GM12878 (cell line): Measurements from ENCODE around the gene TOP1. TPM values are rescaled to one million over a fixed set of nuclear protein-coding genes. Genes with fewer than 3 reads are reported as not detected.

Experiments used
- ATAC-seq: fragments of 200-7000 bp; cut with Tn5 transposase; 3 replicates; pipeline ENCODE4 v1.9.1; 2020; ENCODE audit warnings: mild to moderate bottlenecking, moderate library complexity
- BruUV-seq: library from RNA; stranded (reverse); fragments of 400-500 nt; replicated peaks from 2 replicates; lab custom pipeline; 2021; lab: Mats Ljungman, UMichigan
- CTCF ChIA-PET: fragments of 300-600 bp; sonication (Branson Sonifier 250); formaldehyde crosslinking; extraction: SDS; loops from one replicate; lab custom pipeline; 2021; ENCODE audit warnings: inconsistent platforms; lab: Yijun Ruan, JAX
- POLR2A ChIA-PET: fragments of 350-600 bp; formaldehyde crosslinking; extraction: SDS; loops from one replicate; lab custom pipeline; 2021; ENCODE audit warnings: inconsistent platforms; lab: Charles Lee
- RAD21 ChIA-PET: fragments of 300-600 bp; sonication (Branson Sonifier 250); formaldehyde crosslinking; loops from one replicate; lab custom pipeline; 2023; ENCODE audit warnings: antibody characterized with exemption; ENCODE audit not compliant: unreplicated experiment; lab: Charles Lee
- SMC1A ChIA-PET: fragments of 300-600 bp; sonication (Branson Sonifier 250); formaldehyde crosslinking; loops from one replicate; lab custom pipeline; 2023; ENCODE audit not compliant: unreplicated experiment, uncharacterized antibody; lab: Charles Lee
- DNase-seq: peaks from one replicate; pipeline ENCODE4 v3.0.0-alpha.2; 2011; ENCODE audit warnings: low read depth, low spot score
- FAIRE-seq: peaks from 3 replicates; lab custom pipeline; 2011; peaks lifted over from hg19 to GRCh38; lab: Jason Lieb, UNC
- H2AFZ ChIP-seq: 2 replicates; pipeline ENCODE4 v1.6.0; 2011; ENCODE audit warnings: low read depth, low read length, control low read depth; ENCODE audit not compliant: control insufficient read depth
- H3K27ac ChIP-seq: 2 replicates; pipeline ENCODE4 v1.5.1; 2011; ENCODE audit warnings: control low read depth; ENCODE audit not compliant: control insufficient read depth, insufficient read depth
- H3K27me3 ChIP-seq, 2 experiments: replicated peaks in 1 of 2; 2 replicates each; pipeline versions ENCODE4 v1.6.0 to v1.6.1; 2011; ENCODE audit warnings: low read length in 1 of 2; ENCODE audit not compliant: control insufficient read depth in 2 of 2, insufficient read depth in 2 of 2
- H3K36me3 ChIP-seq, 2 experiments: 2 replicates each; pipeline ENCODE4 v1.5.1; 2011; ENCODE audit warnings: low read length in 1 of 2; ENCODE audit not compliant: control insufficient read depth in 2 of 2, insufficient read depth in 2 of 2
- H3K4me1 ChIP-seq: 2 replicates; pipeline ENCODE4 v1.6.1; 2011; ENCODE audit warnings: mild to moderate bottlenecking, low read length, moderate library complexity, mixed read lengths; ENCODE audit not compliant: control insufficient read depth, insufficient read depth
- H3K4me2 ChIP-seq: 2 replicates; pipeline ENCODE4 v1.6.0; 2011; ENCODE audit warnings: control low read depth; ENCODE audit not compliant: control insufficient read depth, insufficient read depth
- H3K4me3 ChIP-seq: fragments of 200-600 bp; sonication (generic); 2 replicates; pipeline ENCODE4 v1.5.1; 2016
- H3K79me2 ChIP-seq: 2 replicates; pipeline ENCODE4 v1.6.0; 2011; ENCODE audit warnings: low read length; ENCODE audit not compliant: control insufficient read depth, insufficient read depth
- H3K9ac ChIP-seq: 2 replicates; pipeline ENCODE4 v1.8.0; 2011; ENCODE audit warnings: low read length, control low read depth, mixed read lengths; ENCODE audit not compliant: control insufficient read depth, insufficient read depth
- H3K9me3 ChIP-seq: replicated peaks from 3 replicates; pipeline ENCODE4 v1.5.1; 2011; ENCODE audit warnings: mild to moderate bottlenecking, low read length; ENCODE audit not compliant: control insufficient read depth, insufficient read depth
- H4K20me1 ChIP-seq: 2 replicates; pipeline ENCODE4 v1.6.0; 2011; ENCODE audit not compliant: control insufficient read depth, insufficient read depth
- CEBPB ChIP-seq, 2 experiments: fragments of 150-350 bp in 1 of 2; IDR thresholded peaks; 2 replicates each; pipeline ENCODE4 v1.6.1; 2012 to 2014; ENCODE audit warnings: low read depth in 2 of 2, low read length in 2 of 2, borderline replicate concordance in 1 of 2, inconsistent platforms in 1 of 2
- HDGF ChIP-seq: fragments of 450-650 bp; IDR thresholded peaks from 2 replicates; pipeline ENCODE4 v1.6.1; 2016; ENCODE audit warnings: antibody characterized with exemption
- IKZF2 ChIP-seq, 2 experiments: fragments of 450-650 bp; IDR thresholded peaks; 2 replicates each; pipeline ENCODE4 v1.6.1; 2017; ENCODE audit warnings: mild to moderate bottlenecking in 2 of 2, moderate library complexity in 2 of 2
- MTA2 ChIP-seq: fragments of 450-650 bp; IDR thresholded peaks from 2 replicates; pipeline ENCODE4 v1.6.1; 2016; ENCODE audit warnings: low read depth, mild to moderate bottlenecking, moderate library complexity
- NFYB ChIP-seq: IDR thresholded peaks from 2 replicates; pipeline ENCODE4 v1.6.1; 2011; ENCODE audit warnings: low read depth, mild to moderate bottlenecking, low read length, improper control_type of control experiment, moderate library complexity; ENCODE audit not compliant: insufficient read depth
- POLR2A ChIP-seq: IDR thresholded peaks from 2 replicates; pipeline ENCODE4 v1.6.1; 2011; ENCODE audit warnings: low read depth, mild to moderate bottlenecking, low read length
- POU2F2 ChIP-seq: IDR thresholded peaks from 3 replicates; pipeline ENCODE4 v1.6.1; 2011; ENCODE audit warnings: low read depth, mild to moderate bottlenecking, low read length, borderline replicate concordance
- SMAD5 ChIP-seq: IDR thresholded peaks from 2 replicates; pipeline ENCODE4 v1.6.1; 2016; ENCODE audit warnings: antibody characterized with exemption, low read depth
- SMC3 ChIP-seq: IDR thresholded peaks from 2 replicates; pipeline ENCODE4 v1.6.1; 2011; ENCODE audit warnings: low read length, improper control_type of control experiment, borderline replicate concordance
- SP1 ChIP-seq: IDR thresholded peaks from one replicate; pipeline ENCODE4 v1.6.1; 2011; ENCODE audit warnings: low read depth, low read length
- SREBF2 ChIP-seq: IDR thresholded peaks from 2 replicates; pipeline ENCODE4 v1.6.1; 2012; ENCODE audit warnings: mild to moderate bottlenecking, low read length
- TARDBP ChIP-seq: IDR thresholded peaks from 2 replicates; pipeline ENCODE4 v1.6.1; 2016; ENCODE audit warnings: borderline replicate concordance
- ZNF687 ChIP-seq: fragments of 450-650 bp; IDR thresholded peaks from 2 replicates; pipeline ENCODE4 v1.6.1; 2017; ENCODE audit warnings: mild to moderate bottlenecking, moderate library complexity
- WGBS: methylation state at CpG from one replicate; pipeline ENCODE4 v1.1.6; 2016; ENCODE audit warnings: low lambda C conversion rate; ENCODE audit not compliant: insufficient replicate concordance, insufficient coverage; ENCODE audit errors: missing lambda C conversion rate; 5-methylcytosine and 5-hydroxymethylcytosine counted together
- in situ Hi-C: fragments of 300-500 bp; cut with MboI; formaldehyde crosslinking; loops from 9 replicates; pipeline ENCODE4 v1.14.3; 2018; ENCODE audit warnings: mixed read lengths
- intact Hi-C: fragments of 100-400 bp; cut with micrococcal nuclease; formaldehyde crosslinking; loops from one replicate; pipeline ENCODE4 v1.14.2; 2022; ENCODE audit not compliant: unreplicated experiment
- polyA plus RNA-seq, 11 experiments: library from polyadenylated mRNA; depleted of rRNA in 4 of 11; unstranded in 6 of 11; stranded (reverse) in 5 of 11; fragments of >200 nt; fragmentation: Nextera tagmentation in 4 of 11; fragmentation: Illumina TruSeq in 1 of 11; extraction: Ambion mirVana in 4 of 11; extraction: Trizol in 1 of 11; gene quantifications; 1 replicate in 1 of 11; 2 replicates in 10 of 11; pipeline versions ENCODE4 v1.2.1 to v1.2.3, GENCODE V29; 2011 to 2016; ENCODE audit warnings: inconsistent platforms in 2 of 11, missing spikeins in 2 of 11, low read depth in 1 of 11
- total RNA-seq, 4 experiments: library from RNA; depleted of rRNA in 3 of 4; stranded (reverse); fragments of >200 nt in 3 of 4; fragmentation: Illumina TruSeq in 1 of 4; extraction: Trizol in 1 of 4; gene quantifications; 2 replicates each; pipeline versions ENCODE4 v1.2.1 to v1.2.3, GENCODE V29; 2013 to 2021

TOP1 gene
- total and polyA plus RNA-seq, 10 of the 15 experiments (the other 5 are each of a cell fraction or from before 2014, with no cell fraction given), result 21.5 to 128 (median 47.3) TPM

DNA sequence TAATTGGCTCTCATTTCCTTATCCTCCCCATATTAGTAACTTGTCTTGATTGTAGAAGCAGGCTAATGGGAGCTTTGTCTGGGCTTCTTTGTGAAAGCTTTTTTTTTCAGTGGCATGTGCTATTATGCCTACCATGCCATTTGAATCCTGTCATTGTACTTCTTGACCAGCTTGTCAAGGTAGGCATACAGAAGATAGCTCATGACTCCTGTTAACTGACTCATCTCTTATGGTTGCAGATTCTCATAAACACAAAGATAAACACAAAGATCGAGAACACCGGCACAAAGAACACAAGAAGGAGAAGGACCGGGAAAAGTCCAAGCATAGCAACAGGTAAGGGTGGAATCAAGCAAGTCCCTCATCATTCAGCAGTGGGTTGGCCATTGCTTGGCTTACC is 32.5 kb downstream of the TOP1 start:
- CTCF ChIA-PET, result interaction anchor here (0.6 to 10.9 kb wide), 8 partner anchors 9 to 520 kb away, joined by 3 to 281 read pairs (median 8); no protein-coding TSS in a partner anchor
- SMC1A ChIA-PET, result interaction anchor here (0.7 to 10.9 kb wide), 13 partner anchors 8 to 92 kb away, joined by 3 to 231 read pairs (median 10); no protein-coding TSS in a partner anchor
- H3K9me3 ChIP-seq, result no peaks in the 10 kb centered on the region; the same call in 2 of the 3 replicates
- ATAC-seq (no peak), FAIRE-seq (no peak), DNase-seq (no peak)
- no TSS peak for BruUV-seq
- RAD21 ChIA-PET, result interaction anchor here (0.7 to 6.6 kb wide), 11 partner anchors 9 to 92 kb away, joined by 3 to 180 read pairs (median 8); no protein-coding TSS in a partner anchor
- no peak overlapping the region for H3K4me2 ChIP-seq
- no peaks in the 10 kb centered on the region for H4K20me1 ChIP-seq
- POLR2A ChIA-PET, result interaction anchor here (0.7 to 4.4 kb wide), 6 partner anchors 10 to 70 kb away, joined by 3 to 33 read pairs (median 5); no protein-coding TSS in a partner anchor
- H3K4me3 ChIP-seq, result no peak overlapping the region
- H3K27ac ChIP-seq, result no peak overlapping the region
- intact Hi-C loops (no loop called here), in situ Hi-C loops (no loop called here)
- H3K9ac ChIP-seq, result no peak overlapping the region
- TF ChIP-seq SMAD5, result no peak
- no peak for TF ChIP-seq NFYB
- no peak for TF ChIP-seq CEBPB (IDR thresholded peaks at IDR 0.05; ENCODE audit: borderline replicate concordance in 1 of 2, low read depth in 2 of 2, low read length in 2 of 2)
- no peak for TF ChIP-seq MTA2
- H3K79me2 ChIP-seq, result peaks cover 71% of the 10 kb centered on the region
- H3K27me3 ChIP-seq, result no peaks in the 10 kb centered on the region
- peaks cover 9 to 16% of the 10 kb centered on the region in 2 experiments for H3K36me3 ChIP-seq
- 96% methylated on average over 3 of the region's 3 CpGs for WGBS
- no peak overlapping the region for H2AFZ ChIP-seq
- peaks cover 16% of the 10 kb centered on the region for H3K4me1 ChIP-seq

GRCh38 chr20:41063442-41063841 is 34.8 kb downstream of the TOP1 start:
- BruUV-seq, result no TSS peak
- RAD21 ChIA-PET, result interaction anchor here (1.5 to 6.6 kb wide), 8 partner anchors 11 to 95 kb away, joined by 6 to 180 read pairs (median 14); no protein-coding TSS in a partner anchor
- Histone ChIP-seq H2AFZ (no peak overlapping the region), H3K36me3 (peaks cover 13 to 25% of the 10 kb centered on the region in 2 experiments), H3K9me3 (no peaks in the 10 kb centered on the region; the same call in 2 of the 3 replicates), H3K4me2 (no peak overlapping the region), H3K4me1 (peaks cover 20% of the 10 kb centered on the region), H3K9ac (no peak overlapping the region), H4K20me1 (no peaks in the 10 kb centered on the region), H3K27ac (peak overlapping the region; percentile 62), H3K79me2 (peaks cover 68% of the 10 kb centered on the region), H3K27me3 (no peaks in the 10 kb centered on the region), H3K4me3 (no peak overlapping the region)
- POLR2A ChIA-PET, result interaction anchor here (1.9 to 4.4 kb wide), 3 partner anchors 13 to 72 kb away, joined by 4 to 33 read pairs (median 9); no protein-coding TSS in a partner anchor
- intact Hi-C loops (loop anchor here (2.0 kb wide), 1 partner anchor 95 kb away; no protein-coding TSS in a partner anchor), in situ Hi-C loops (no loop called here)
- WGBS, result 7% methylated on average over 1 of the region's 1 CpG
- peak; percentile 76 for ATAC-seq
- CTCF ChIA-PET, result interaction anchor here (1.0 to 10.9 kb wide), 9 partner anchors 11 to 98 kb away, joined by 3 to 281 read pairs (median 17); no protein-coding TSS in a partner anchor
- DNase-seq, result no peak
- no peak for FAIRE-seq
- SMC1A ChIA-PET, result interaction anchor here (0.6 to 10.9 kb wide), 11 partner anchors 11 to 275 kb away, joined by 3 to 231 read pairs (median 16); no protein-coding TSS in a partner anchor
- TF ChIP-seq SREBF2, result no peak
- TF ChIP-seq SMC3, result peak; percentile 33; the same call in 1 of the 2 replicates
- no peak for TF ChIP-seq TARDBP
- TF ChIP-seq HDGF, result 0 out of 2 replicates have a peak, but pooled peaks have one; percentile 31
- TF ChIP-seq POLR2A, result no peak
- TF ChIP-seq SP1, result no peak
- TF ChIP-seq POU2F2, result peak; percentile 85; the same call in 1 of the 3 replicates
- TF ChIP-seq MTA2, result peak; percentile 67
- no peak for TF ChIP-seq ZNF687
- TF ChIP-seq IKZF2 (IDR thresholded peaks at IDR 0.05), result peak in 1 of 2 experiments; percentile 2; a peak in 1 of 4 replicates
